GM18951 (cell line): Measurements from ENCODE around the gene MGMT.

Experiments used
- POLR2A ChIP-seq: IDR thresholded peaks from 4 replicates; pipeline ENCODE4 v1.6.1; 2011; ENCODE audit warnings: mild to moderate bottlenecking; ENCODE audit not compliant: insufficient read length, insufficient read depth; ENCODE audit errors: extremely low read depth
- in situ Hi-C: fragments of 300-500 bp; cut with MboI; formaldehyde crosslinking; loops from one replicate; pipeline ENCODE4 v1.12.0; 2022; ENCODE audit warnings: low sequenced_read_pairs, mixed read lengths, inconsistent platforms; ENCODE audit not compliant: unreplicated experiment

The MGMT gene

GRCh38 chr10:129629911-129630310 is 162.9 kb downstream of the MGMT start:
- in situ Hi-C loops, result no loop called here
- TF ChIP-seq POLR2A, result no peak

DNA sequence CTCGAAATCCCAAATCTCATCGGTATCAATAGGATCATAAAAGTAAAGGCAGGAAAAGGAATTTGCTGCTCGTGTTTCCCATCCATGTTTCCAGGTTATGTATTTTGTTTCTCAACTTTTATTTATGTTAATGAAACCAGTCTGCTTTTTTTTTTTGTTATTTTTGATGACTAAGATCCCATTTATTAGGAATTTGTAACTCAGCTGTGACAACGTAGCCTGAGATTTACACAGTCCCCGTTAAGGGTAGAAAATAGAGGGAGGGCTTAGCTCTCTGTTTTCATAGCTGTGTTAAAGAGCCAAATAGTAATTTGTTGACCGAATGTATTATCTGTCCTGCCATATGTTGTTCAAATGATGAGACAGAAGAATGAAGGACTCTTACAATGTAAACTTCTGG is 164.0 kb downstream of the MGMT start:
- TF ChIP-seq POLR2A, result no peak
- in situ Hi-C loops, result no loop called here

GRCh38 chr10:129631870-129632623 is 165.0 kb downstream of the MGMT start:
- no peak for TF ChIP-seq POLR2A

DNA sequence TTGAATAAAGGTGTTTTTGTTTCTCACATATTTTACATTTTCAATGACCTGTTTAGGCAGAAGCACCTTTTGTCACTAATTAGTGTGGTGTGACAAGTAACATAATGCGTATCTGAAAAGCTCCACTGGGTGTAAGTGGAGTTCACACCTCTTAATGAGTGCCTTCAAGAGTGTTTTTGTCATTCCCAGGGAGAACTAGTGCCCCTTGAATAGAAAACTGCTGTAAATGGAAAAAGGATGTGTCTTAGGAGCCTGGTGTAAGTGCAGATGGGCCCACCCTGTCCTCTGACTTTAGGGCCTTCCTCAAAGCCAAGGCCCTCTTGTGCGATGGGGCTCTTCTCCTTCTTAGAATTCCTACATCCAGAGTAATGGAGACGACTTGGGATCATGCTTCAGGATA is 170.0 kb downstream of the MGMT start:
- no peak for TF ChIP-seq POLR2A

More at GRCh38 chr10:129631870-129632623, 165.0 kb downstream of the MGMT start:
- in situ Hi-C loops, result no loop called here

DNA sequence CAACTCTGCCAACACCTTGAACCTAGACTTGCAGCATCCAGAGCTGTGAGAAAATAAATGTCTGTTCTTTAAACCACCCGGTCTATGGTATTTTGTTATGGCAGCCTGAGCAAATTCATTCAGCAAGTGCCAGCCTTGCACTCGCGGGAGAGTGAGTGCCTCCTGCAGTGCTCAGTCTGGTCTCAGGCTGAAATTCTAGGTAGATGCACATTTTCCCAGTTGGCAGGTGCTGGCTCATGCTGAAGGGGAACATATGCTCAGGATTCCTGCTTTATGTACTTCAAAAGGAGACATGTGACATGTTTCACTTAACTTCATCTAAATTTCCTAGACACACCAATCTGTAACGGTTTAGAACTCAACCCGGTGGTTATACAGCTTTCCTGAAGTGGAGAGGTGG is 170.8 kb downstream of the MGMT start:
- in situ Hi-C loops, result no loop called here
- TF ChIP-seq POLR2A, result no peak

More for the DNA sequence above, 170.0 kb downstream of the MGMT start:
- in situ Hi-C loops, result no loop called here

DNA sequence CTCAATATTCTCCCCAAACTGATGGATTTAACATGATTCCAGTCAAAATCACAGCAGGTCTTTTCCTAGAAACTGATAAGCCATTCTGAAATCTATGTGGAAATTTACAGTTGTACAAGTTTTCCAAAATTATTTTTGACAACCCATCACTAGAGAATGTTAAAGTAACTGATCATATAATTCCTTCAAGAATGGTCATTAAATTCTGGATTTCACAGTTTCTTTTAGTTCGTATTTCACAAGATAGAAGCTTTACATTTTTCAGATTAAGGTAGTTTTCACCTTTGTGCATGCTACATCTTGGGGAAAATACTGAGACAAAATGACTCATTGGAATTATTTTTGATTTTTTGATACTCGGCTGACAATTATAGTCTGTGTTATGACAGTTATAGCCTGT is 174.3 kb downstream of the MGMT start:
- in situ Hi-C loops, result no loop called here

GRCh38 chr10:129641982-129642381 is 174.9 kb downstream of the MGMT start:
- in situ Hi-C loops, result no loop called here
- TF ChIP-seq POLR2A, result no peak

More for the DNA sequence above, 174.3 kb downstream of the MGMT start:
- no peak for TF ChIP-seq POLR2A

GRCh38 chr10:129642427-129642826 is 175.4 kb downstream of the MGMT start:
- in situ Hi-C loops, result no loop called here
- no peak for TF ChIP-seq POLR2A

GRCh38 chr10:129643266-129643665 is 176.2 kb downstream of the MGMT start:
- no peak for TF ChIP-seq POLR2A
- in situ Hi-C loops, result no loop called here

DNA sequence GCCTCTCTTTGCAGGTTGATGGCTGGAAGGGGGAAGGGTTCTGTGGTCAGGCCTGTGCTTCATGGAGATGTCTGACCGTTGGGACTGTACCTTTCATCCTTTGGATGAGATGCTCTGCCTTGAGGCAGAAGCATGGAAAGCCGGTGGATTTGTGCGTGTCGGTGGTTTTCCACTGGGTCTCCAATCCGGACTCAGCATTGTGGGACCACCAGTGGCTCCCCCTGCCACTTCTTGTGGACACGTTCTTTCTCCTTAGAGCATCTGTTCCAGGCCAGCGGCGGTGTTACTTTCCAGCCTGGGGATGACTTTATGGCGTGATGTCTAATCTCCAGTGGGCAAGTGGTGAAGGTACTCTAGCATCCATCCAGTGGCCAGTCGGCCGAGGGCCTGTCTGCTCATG is 178.4 kb downstream of the MGMT start:
- in situ Hi-C loops, result no loop called here
- no peak for TF ChIP-seq POLR2A

GRCh38 chr10:129646973-129647372 is 179.9 kb downstream of the MGMT start:
- TF ChIP-seq POLR2A, result no peak
- in situ Hi-C loops, result no loop called here

- TF ChIP-seq POLR2A, result no peak
- in situ Hi-C loops, result no loop called here
These were observed 180.5 kb downstream of the MGMT start for GRCh38 chr10:129647590-129647989.

GRCh38 chr10:129648856-129649255 is 181.8 kb downstream of the MGMT start:
- no peak for TF ChIP-seq POLR2A
- in situ Hi-C loops, result no loop called here

DNA sequence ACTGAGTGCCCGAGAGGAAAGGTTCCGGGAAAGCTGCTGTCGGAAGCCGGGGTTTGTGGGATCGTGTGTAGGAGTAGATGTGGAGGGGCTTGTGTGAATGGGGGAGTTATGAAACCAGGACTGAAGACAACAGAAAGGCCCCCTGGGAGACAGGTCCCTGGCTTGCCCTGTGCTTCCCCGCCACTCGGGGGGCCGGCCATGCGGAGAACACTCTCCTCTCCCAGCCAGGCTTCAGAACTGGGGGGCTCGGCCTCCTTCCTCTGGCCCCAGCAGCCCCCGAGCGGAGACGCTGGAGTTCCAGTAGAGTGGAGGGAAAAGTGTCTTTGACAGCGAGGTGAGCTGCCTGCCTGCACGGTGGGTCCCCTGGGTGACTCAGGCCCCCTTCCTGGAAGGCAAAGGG is 185.0 kb downstream of the MGMT start:
- in situ Hi-C loops, result no loop called here
- no peak for TF ChIP-seq POLR2A
